SU-DHL-6 (cell line): ENCODE measurements around the gene FSTL4.

ENCODE experiments used
- CTCF ChIP-seq: fragments of 200-600 bp; sonication (generic); IDR thresholded peaks from one replicate; pipeline ENCODE4 v1.5.1; 2017; ENCODE audit warnings: antibody characterized with exemption, mild to moderate bottlenecking, low read length, moderate library complexity; ENCODE audit not compliant: insufficient read depth, poor library complexity, severe bottlenecking
- EZH2phosphoT487 ChIP-seq: fragments of 200-600 bp; sonication (generic), shearing (Covaris generic); conservative IDR thresholded peaks from 2 replicates; pipeline ENCODE4 v1.6.1; 2018; ENCODE audit warnings: mild to moderate bottlenecking, antibody characterized with exemption, low read length, moderate library complexity, mixed read lengths

DNA sequence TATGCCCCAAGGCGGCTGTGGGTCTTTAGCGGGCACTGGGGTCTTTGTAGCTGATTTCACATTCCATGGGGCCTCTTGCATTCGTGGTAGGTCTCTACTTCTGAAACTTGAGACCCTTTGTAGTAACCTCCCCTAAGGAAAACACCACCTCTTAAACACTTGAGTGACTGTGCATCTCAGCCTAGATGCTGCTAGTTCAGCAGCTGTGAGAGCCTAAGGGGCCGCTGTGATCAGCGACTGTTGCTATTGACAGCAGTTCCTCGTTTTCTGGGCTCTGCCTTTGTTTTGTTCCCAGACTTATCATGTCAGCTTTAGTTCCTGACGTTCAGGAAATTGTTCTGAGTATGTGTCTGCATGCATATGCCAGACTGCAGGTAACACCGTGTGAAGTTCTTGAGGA lies 389.4 kb downstream of the FSTL4 start:
- TF ChIP-seq CTCF (no peak), EZH2phosphoT487 (no peak)
